ENCODE data around the gene TEDC2. TPM values are rescaled to one million over a fixed set of nuclear protein-coding genes. Genes with fewer than 3 reads are reported as not detected.

Gene TEDC2
- polyA plus RNA-seq, 3 donors = 0.28 TPM; not detected in 2

DNA sequence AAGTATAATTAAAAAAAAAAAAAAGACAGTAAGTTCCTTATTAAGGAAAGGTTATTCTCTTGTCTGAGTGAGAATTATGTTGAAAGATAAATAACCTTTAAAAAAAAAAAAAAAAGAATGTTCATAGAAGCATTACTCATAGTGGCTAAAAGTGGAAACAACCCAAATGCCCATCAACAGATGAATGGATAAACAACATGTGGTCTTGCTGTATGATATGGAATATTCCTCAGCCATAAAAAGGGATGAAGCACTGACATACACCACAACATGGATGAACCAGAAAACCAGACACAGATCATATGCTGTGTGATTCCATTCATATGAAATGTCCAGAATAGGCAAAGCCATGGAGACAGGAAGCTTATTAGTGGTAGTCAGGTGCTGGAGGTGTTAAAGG, 39.9 kb upstream of the TEDC2 start:
- Mint-ChIP-seq H3K4me1 (peaks cover 9% of the 10 kb centered on the region), H3K27ac (peak overlapping the region in 1 of 7 donors; percentile 58), H3K9me3 (no peaks in the 10 kb centered on the region), H3K4me3 (no peak overlapping the region), H3K36me3 (no peaks in the 10 kb centered on the region), H3K27me3 (ENCODE audit: low read depth in 3 of 3) (peaks cover 7 to 10% (median 9%) of the 10 kb centered on the region in 3 donors)
- Histone ChIP-seq H3K4me1 (ENCODE audit: control insufficient read depth in 1 of 2, insufficient read depth in 2 of 2, low read length in 2 of 2) (peaks cover 0 to 8% of the 10 kb centered on the region in 2 donors), H3K9ac (ENCODE audit: insufficient read depth, low read length, poor library complexity, severe bottlenecking) (no peak overlapping the region), H3K4me3 (replicated peaks in 1 of 3; ENCODE audit: low read depth in 2 of 3, low read length in 3 of 3) (no peak overlapping the region), H3K27ac (ENCODE audit: low read depth in 1 of 2, low read length in 2 of 2) (no peak overlapping the region), H3K4me2 (replicated peaks; ENCODE audit: extremely low read depth, low read length, poor library complexity, severe bottlenecking) (no peak overlapping the region), H3K9me3 (replicated peaks in 1 of 2; ENCODE audit: control insufficient read depth in 1 of 2, insufficient read depth in 1 of 2, low read length in 2 of 2) (no peaks in the 10 kb centered on the region), H3K36me3 (replicated peaks in 1 of 2; ENCODE audit: control insufficient read depth in 1 of 2, insufficient read depth in 2 of 2, low read length in 2 of 2) (no peaks in the 10 kb centered on the region), H4K20me1 (ENCODE audit: insufficient read depth, low read length) (no peaks in the 10 kb centered on the region), H3K79me2 (ENCODE audit: insufficient read depth, low read length) (no peaks in the 10 kb centered on the region), H3K27me3 (ENCODE audit: control insufficient read depth in 2 of 2, insufficient read depth in 2 of 2, low read length in 2 of 2) (no peaks in the 10 kb centered on the region), H2AFZ (ENCODE audit: insufficient read depth, low read depth, low read length, poor library complexity, severe bottlenecking) (no peak overlapping the region)
- TF ChIP-seq, protein P1, sequence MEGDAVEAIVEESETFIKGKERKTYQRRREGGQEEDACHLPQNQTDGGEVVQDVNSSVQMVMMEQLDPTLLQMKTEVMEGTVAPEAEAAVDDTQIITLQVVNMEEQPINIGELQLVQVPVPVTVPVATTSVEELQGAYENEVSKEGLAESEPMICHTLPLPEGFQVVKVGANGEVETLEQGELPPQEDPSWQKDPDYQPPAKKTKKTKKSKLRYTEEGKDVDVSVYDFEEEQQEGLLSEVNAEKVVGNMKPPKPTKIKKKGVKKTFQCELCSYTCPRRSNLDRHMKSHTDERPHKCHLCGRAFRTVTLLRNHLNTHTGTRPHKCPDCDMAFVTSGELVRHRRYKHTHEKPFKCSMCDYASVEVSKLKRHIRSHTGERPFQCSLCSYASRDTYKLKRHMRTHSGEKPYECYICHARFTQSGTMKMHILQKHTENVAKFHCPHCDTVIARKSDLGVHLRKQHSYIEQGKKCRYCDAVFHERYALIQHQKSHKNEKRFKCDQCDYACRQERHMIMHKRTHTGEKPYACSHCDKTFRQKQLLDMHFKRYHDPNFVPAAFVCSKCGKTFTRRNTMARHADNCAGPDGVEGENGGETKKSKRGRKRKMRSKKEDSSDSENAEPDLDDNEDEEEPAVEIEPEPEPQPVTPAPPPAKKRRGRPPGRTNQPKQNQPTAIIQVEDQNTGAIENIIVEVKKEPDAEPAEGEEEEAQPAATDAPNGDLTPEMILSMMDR (IDR thresholded peaks at IDR 0.05) = no peak
- no peak for DNase-seq
- intact Hi-C loops (cut with micrococcal nuclease) = loop anchor here in 1 of 2 donors (10.0 kb wide), 1 partner anchor 55 kb away; the partner anchor contains the start of genes NTN3 and TBC1D24

DNA sequence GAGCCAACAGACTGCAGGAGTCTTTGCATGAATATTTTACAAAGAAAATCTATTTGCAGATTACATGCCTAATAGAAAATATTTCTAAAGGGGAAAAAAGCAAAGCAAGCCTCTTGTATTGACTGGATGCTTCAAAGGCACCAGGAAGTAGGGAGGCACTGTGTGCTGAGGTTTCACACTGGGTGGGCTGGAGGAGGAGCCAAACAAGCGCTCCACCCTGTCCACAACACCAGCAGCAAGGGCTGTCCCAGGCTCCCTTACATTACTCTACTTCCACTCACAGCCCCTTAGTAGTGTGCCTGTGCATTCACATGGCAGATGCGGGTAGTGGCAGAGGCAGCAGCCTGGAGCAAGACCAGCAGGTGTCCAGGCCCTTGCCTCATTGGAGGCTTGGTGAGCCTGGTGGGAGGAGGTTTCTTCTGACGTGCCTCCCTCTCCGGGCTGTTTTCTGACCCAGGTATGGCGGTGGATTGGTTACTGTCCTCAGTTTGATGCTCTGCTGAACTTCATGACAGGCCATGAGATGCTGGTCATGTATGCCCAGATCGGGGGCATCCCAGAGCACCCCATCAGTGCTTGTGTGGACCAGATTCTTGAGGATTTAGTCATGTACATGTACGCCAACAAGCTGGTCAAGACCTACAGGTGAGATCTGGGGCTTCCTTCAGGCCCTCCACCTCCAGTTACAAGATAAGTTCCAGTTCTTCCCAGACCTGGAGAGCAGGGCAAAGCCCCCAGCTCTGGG, 37.6 kb upstream of the TEDC2 start:
- Mint-ChIP-seq H3K27ac (no peak overlapping the region), H3K4me1 (peaks cover 11% of the 10 kb centered on the region), H3K27me3 (ENCODE audit: low read depth in 3 of 3) (peaks cover 3 to 7% (median 5%) of the 10 kb centered on the region in 3 donors), H3K4me3 (no peak overlapping the region), H3K36me3 (peaks cover 0 to under 1% of the 10 kb centered on the region in 2 donors), H3K9me3 (no peaks in the 10 kb centered on the region)
- Histone ChIP-seq H3K4me2 (replicated peaks; ENCODE audit: extremely low read depth, low read length, poor library complexity, severe bottlenecking) (no peak overlapping the region), H3K4me1 (ENCODE audit: control insufficient read depth in 1 of 2, insufficient read depth in 2 of 2, low read length in 2 of 2) (peaks cover 0 to 8% of the 10 kb centered on the region in 2 donors), H3K36me3 (replicated peaks in 1 of 2; ENCODE audit: control insufficient read depth in 1 of 2, insufficient read depth in 2 of 2, low read length in 2 of 2) (no peaks in the 10 kb centered on the region), H3K27me3 (ENCODE audit: control insufficient read depth in 2 of 2, insufficient read depth in 2 of 2, low read length in 2 of 2) (no peaks in the 10 kb centered on the region), H3K79me2 (ENCODE audit: insufficient read depth, low read length) (no peaks in the 10 kb centered on the region), H2AFZ (ENCODE audit: insufficient read depth, low read depth, low read length, poor library complexity, severe bottlenecking) (no peak overlapping the region), H4K20me1 (ENCODE audit: insufficient read depth, low read length) (no peaks in the 10 kb centered on the region), H3K4me3 (replicated peaks in 1 of 3; ENCODE audit: low read depth in 2 of 3, low read length in 3 of 3) (no peak overlapping the region), H3K9ac (ENCODE audit: insufficient read depth, low read length, poor library complexity, severe bottlenecking) (no peak overlapping the region), H3K9me3 (replicated peaks in 1 of 2; ENCODE audit: control insufficient read depth in 1 of 2, insufficient read depth in 1 of 2, low read length in 2 of 2) (no peaks in the 10 kb centered on the region), H3K27ac (ENCODE audit: low read depth in 1 of 2, low read length in 2 of 2) (no peak overlapping the region)
- 94% methylated on average over 5 of the region's 7 CpGs for WGBS (ENCODE audit: insufficient coverage)
- TF ChIP-seq, protein P1 (IDR thresholded peaks at IDR 0.05) = no peak
- no peak for DNase-seq
- intact Hi-C loops (cut with micrococcal nuclease) = loop anchor here in 1 of 2 donors (10.0 kb wide), 1 partner anchor 53 kb away; the partner anchor contains the start of genes NTN3 and TBC1D24
